Panc1 (cell line): Measurements from ENCODE around the gene GAL3ST2. TPM values are rescaled to one million over a fixed set of nuclear protein-coding genes. Genes with fewer than 3 reads are reported as not detected.

Experiments
- ATAC-seq: fragments of 200-7000 bp; cut with Tn5 transposase; 2 replicates; pipeline ENCODE4 v1.9.1; 2020; ENCODE audit warnings: mild to moderate bottlenecking, moderate library complexity
- BruUV-seq: library from RNA; stranded (reverse); fragments of 400-500 nt; replicated peaks from 2 replicates; lab custom pipeline; 2021; lab: Mats Ljungman, UMichigan
- CTCF ChIA-PET: fragments of 300-600 bp; sonication (Branson Sonifier 250); formaldehyde crosslinking; loops from one replicate; lab custom pipeline; 2022; ENCODE audit warnings: antibody characterized with exemption; lab: Charles Lee
- POLR2A ChIA-PET: fragments of 300-600 bp; sonication (Branson Sonifier 250); formaldehyde crosslinking; loops from one replicate; lab custom pipeline; 2022; ENCODE audit warnings: antibody characterized with exemption; lab: Charles Lee
- DNase-seq: peaks from one replicate; pipeline ENCODE4 v3.0.0-alpha.2; 2010; ENCODE audit warnings: low read depth, low spot score
- H3K27ac ChIP-seq: 2 replicates; pipeline ENCODE4 v1.5.1; 2011; ENCODE audit warnings: mild to moderate bottlenecking, low read length, inconsistent platforms
- H3K27me3 ChIP-seq: fragments of 200-500 bp; sonication (Bioruptor generic); 2 replicates; pipeline ENCODE4 v1.6.0; 2014; ENCODE audit warnings: low read length, inconsistent platforms; ENCODE audit not compliant: control insufficient read depth, insufficient read depth
- H3K36me3 ChIP-seq: fragments of 200-500 bp; sonication (Bioruptor generic); 2 replicates; pipeline ENCODE4 v1.5.1; 2014; ENCODE audit warnings: inconsistent platforms, mild to moderate bottlenecking, low read length, moderate library complexity; ENCODE audit not compliant: control insufficient read depth, insufficient read depth
- H3K4me1 ChIP-seq: 2 replicates; pipeline ENCODE4 v1.5.1; 2011; ENCODE audit warnings: inconsistent platforms, mild to moderate bottlenecking, low read length, moderate library complexity; ENCODE audit not compliant: control insufficient read depth, insufficient read depth
- H3K4me3 ChIP-seq, 2 experiments: 2 replicates each; pipeline ENCODE4 v1.5.1; 2011 to 2012; ENCODE audit warnings: low read depth in 2 of 2, low read length in 2 of 2, mild to moderate bottlenecking in 2 of 2, inconsistent platforms in 1 of 2, moderate library complexity in 1 of 2
- H3K9me3 ChIP-seq: fragments of 200-500 bp; sonication (Bioruptor generic); 2 replicates; pipeline ENCODE4 v1.5.1; 2014; ENCODE audit warnings: low read depth, mild to moderate bottlenecking, inconsistent platforms, low read length, moderate library complexity; ENCODE audit not compliant: control insufficient read depth, insufficient read depth
- POLR2AphosphoS5 ChIP-seq: IDR thresholded peaks from 2 replicates; pipeline ENCODE4 v1.6.1; 2012; ENCODE audit warnings: mild to moderate bottlenecking, low read depth, low read length, moderate library complexity
- SIN3A ChIP-seq: IDR thresholded peaks from 2 replicates; pipeline ENCODE4 v1.6.1; 2012; ENCODE audit warnings: low read depth, mild to moderate bottlenecking, low read length, moderate library complexity, borderline replicate concordance; ENCODE audit not compliant: insufficient read depth
- TCF7L2 ChIP-seq: IDR thresholded peaks from 2 replicates; pipeline ENCODE4 v1.6.1; 2011; ENCODE audit warnings: mild to moderate bottlenecking, low read depth, low read length, inconsistent platforms
- in situ Hi-C: cut with HindIII; loops from 2 replicates; pipeline ENCODE4 v1.10.0; 2016; ENCODE audit warnings: low sequenced_read_pairs, low pct_unique_long_range_greater_than_20kb
- intact Hi-C: fragments of 100-400 bp; cut with micrococcal nuclease; formaldehyde crosslinking; loops from one replicate; pipeline ENCODE4 v1.10.0; 2022; ENCODE audit not compliant: unreplicated experiment
- total RNA-seq: library from RNA; stranded (reverse); gene quantifications from one replicate; pipeline ENCODE4 v1.2.1, GENCODE V29; 2021; ENCODE audit not compliant: unreplicated experiment
- TF ChIP-seq, protein P1 (sequence below), 2 experiments: IDR thresholded peaks; 2 replicates each; pipeline ENCODE4 v1.6.1; 2011 to 2012; ENCODE audit warnings: low read depth in 2 of 2, control low read depth in 1 of 2, low read length in 1 of 2, mild to moderate bottlenecking in 1 of 2, moderate library complexity in 1 of 2; ENCODE audit not compliant: insufficient read depth in 1 of 2
- TF ChIP-seq, protein P2 (sequence below): fragments of 450-650 bp; IDR thresholded peaks from 2 replicates; pipeline ENCODE4 v1.5.1; 2017; ENCODE audit warnings: mild to moderate bottlenecking

Gene GAL3ST2
- total RNA-seq, 1 experiment from 2014 or later = 1.6 TPM

DNA sequence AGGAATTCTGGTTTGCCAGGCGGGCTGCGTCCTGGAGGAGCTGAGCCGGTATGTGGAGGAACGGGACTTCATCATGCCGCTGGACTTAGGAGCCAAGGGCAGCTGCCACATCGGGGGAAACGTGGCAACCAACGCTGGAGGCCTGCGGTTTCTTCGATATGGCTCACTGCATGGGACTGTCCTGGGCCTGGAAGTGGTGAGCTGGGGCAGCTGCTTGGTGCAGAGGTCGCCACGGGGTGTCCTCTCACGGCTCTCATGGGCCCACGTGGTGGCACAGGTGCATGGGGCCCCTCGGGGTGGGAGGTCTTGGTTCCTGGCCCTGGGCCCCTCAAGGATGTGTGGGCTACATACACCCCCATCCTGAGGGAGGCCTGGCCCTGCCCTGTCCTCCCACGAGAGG, 33.0 kb upstream of the GAL3ST2 start:
- no peak for TF ChIP-seq POLR2AphosphoS5
- TF ChIP-seq SIN3A = no peak
- no peak for TF ChIP-seq TCF7L2
- TF ChIP-seq, protein P1, sequence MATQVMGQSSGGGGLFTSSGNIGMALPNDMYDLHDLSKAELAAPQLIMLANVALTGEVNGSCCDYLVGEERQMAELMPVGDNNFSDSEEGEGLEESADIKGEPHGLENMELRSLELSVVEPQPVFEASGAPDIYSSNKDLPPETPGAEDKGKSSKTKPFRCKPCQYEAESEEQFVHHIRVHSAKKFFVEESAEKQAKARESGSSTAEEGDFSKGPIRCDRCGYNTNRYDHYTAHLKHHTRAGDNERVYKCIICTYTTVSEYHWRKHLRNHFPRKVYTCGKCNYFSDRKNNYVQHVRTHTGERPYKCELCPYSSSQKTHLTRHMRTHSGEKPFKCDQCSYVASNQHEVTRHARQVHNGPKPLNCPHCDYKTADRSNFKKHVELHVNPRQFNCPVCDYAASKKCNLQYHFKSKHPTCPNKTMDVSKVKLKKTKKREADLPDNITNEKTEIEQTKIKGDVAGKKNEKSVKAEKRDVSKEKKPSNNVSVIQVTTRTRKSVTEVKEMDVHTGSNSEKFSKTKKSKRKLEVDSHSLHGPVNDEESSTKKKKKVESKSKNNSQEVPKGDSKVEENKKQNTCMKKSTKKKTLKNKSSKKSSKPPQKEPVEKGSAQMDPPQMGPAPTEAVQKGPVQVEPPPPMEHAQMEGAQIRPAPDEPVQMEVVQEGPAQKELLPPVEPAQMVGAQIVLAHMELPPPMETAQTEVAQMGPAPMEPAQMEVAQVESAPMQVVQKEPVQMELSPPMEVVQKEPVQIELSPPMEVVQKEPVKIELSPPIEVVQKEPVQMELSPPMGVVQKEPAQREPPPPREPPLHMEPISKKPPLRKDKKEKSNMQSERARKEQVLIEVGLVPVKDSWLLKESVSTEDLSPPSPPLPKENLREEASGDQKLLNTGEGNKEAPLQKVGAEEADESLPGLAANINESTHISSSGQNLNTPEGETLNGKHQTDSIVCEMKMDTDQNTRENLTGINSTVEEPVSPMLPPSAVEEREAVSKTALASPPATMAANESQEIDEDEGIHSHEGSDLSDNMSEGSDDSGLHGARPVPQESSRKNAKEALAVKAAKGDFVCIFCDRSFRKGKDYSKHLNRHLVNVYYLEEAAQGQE (IDR thresholded peaks at IDR 0.05; ENCODE audit: insufficient read depth in 1 of 2, low read depth in 2 of 2, low read length in 1 of 2) = no peak
- TF ChIP-seq, protein P2, sequence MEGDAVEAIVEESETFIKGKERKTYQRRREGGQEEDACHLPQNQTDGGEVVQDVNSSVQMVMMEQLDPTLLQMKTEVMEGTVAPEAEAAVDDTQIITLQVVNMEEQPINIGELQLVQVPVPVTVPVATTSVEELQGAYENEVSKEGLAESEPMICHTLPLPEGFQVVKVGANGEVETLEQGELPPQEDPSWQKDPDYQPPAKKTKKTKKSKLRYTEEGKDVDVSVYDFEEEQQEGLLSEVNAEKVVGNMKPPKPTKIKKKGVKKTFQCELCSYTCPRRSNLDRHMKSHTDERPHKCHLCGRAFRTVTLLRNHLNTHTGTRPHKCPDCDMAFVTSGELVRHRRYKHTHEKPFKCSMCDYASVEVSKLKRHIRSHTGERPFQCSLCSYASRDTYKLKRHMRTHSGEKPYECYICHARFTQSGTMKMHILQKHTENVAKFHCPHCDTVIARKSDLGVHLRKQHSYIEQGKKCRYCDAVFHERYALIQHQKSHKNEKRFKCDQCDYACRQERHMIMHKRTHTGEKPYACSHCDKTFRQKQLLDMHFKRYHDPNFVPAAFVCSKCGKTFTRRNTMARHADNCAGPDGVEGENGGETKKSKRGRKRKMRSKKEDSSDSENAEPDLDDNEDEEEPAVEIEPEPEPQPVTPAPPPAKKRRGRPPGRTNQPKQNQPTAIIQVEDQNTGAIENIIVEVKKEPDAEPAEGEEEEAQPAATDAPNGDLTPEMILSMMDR = no peak
- BruUV-seq = no TSS peak
- intact Hi-C loops (no loop called here), in situ Hi-C loops (no loop called here)
- H3K9me3 ChIP-seq = no peaks in the 10 kb centered on the region
- no peak overlapping the region for H3K27ac ChIP-seq
- DNase-seq (no peak), ATAC-seq (no peak)
- CTCF ChIA-PET = no interaction called here
- H3K4me3 ChIP-seq = no peak overlapping the region
- POLR2A ChIA-PET = interaction anchor here (0.7 kb wide), 1 partner anchor 15 kb away, joined by 5 read pairs; no protein-coding TSS in a partner anchor
- H3K4me1 ChIP-seq = no peaks in the 10 kb centered on the region
- H3K36me3 ChIP-seq = no peaks in the 10 kb centered on the region; the same call in 1 of the 2 replicates
- H3K27me3 ChIP-seq = no peaks in the 10 kb centered on the region

DNA sequence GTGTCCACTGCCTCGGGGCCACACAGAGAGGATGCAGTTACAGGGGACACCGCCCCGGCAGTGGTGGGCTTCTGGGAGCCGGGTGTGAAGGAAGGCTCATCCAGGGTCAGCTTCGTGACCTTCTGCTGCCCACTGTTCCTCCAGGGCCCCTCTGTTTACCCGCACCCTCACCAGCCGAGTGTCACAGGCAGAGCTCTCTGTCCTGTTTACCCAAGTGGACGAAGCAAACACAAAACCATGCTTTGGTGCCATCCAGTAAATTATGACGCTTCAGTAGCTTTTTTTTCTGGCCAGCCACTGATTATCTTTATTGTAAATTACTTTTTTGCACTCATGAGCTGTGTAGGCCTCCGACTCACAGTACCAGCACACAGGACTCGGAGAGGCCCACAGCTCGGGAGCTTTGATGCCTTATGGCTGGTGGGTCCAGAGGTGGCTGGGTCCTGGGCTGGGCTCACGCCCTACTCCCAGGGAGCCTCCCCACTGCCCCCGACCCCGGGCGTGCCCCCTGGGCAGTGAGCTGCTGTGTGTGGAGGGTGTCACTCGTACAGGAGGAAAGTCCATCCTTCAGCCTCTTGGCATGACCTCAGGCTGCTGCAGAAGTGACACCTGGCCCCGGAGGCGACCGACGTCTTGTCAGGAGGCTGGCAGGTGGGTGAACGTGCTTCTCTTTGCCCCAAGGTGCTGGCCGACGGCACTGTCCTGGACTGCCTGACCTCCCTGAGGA, 32.4 kb upstream of the GAL3ST2 start:
- H3K4me1 ChIP-seq = no peaks in the 10 kb centered on the region
- POLR2A ChIA-PET = no interaction called here
- no TSS peak for BruUV-seq
- CTCF ChIA-PET = no interaction called here
- no peaks in the 10 kb centered on the region for H3K27me3 ChIP-seq
- no peak overlapping the region for H3K4me3 ChIP-seq
- ATAC-seq = no peak
- TF ChIP-seq, protein P1 (IDR thresholded peaks at IDR 0.05; ENCODE audit: insufficient read depth in 1 of 2, low read depth in 2 of 2, low read length in 1 of 2) = no peak
- TF ChIP-seq TCF7L2 (no peak), POLR2AphosphoS5 (no peak)
- TF ChIP-seq, protein P2 = no peak
- intact Hi-C loops = no loop called here
- no peak overlapping the region for H3K27ac ChIP-seq
- DNase-seq = no peak
- no peaks in the 10 kb centered on the region for H3K9me3 ChIP-seq
- in situ Hi-C loops = no loop called here
- no peaks in the 10 kb centered on the region; the same call in 1 of the 2 replicates for H3K36me3 ChIP-seq
